HFF-Myc (cell line): ENCODE measurements around the gene HOXD13.

ENCODE experiments used
- DNase-seq: peaks from one replicate; pipeline ENCODE4 v3.0.0-alpha.2; 2011; ENCODE audit warnings: low read depth; ENCODE audit errors: extremely low read depth
- H3K4me3 ChIP-seq: replicated peaks from 2 replicates; pipeline ENCODE4 v1.5.1; 2011; ENCODE audit warnings: low read depth, mild to moderate bottlenecking, control low read depth, low read length
- TF ChIP-seq, protein P1 (sequence below): IDR thresholded peaks from 2 replicates; pipeline ENCODE4 v1.5.1; 2012; ENCODE audit warnings: mild to moderate bottlenecking, low read depth, low read length, control low read depth; ENCODE audit errors: missing control alignments

The HOXD13 gene

DNA sequence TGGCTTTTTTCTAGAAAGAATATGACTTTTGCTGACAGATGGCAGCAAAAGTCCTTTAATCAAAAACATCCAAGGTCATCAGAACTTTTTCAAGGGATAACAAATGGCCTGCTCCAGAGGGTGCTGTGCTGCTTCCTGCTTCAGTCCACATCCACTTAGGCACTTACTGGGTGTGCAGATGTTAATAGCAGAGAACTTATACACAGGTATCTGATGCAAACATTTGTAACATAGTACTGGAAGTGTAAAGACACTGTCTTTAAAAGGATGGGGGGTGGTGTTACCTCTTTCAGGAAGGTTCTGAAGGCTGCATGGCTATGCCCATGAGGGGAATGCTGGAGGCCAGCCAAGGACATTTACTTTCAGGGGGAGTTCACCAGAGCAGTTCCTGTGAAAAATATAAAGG, 42.5 kb downstream of the HOXD13 start:
- no peak for DNase-seq
- H3K4me3 ChIP-seq, result no peak overlapping the region
- TF ChIP-seq, protein P1, sequence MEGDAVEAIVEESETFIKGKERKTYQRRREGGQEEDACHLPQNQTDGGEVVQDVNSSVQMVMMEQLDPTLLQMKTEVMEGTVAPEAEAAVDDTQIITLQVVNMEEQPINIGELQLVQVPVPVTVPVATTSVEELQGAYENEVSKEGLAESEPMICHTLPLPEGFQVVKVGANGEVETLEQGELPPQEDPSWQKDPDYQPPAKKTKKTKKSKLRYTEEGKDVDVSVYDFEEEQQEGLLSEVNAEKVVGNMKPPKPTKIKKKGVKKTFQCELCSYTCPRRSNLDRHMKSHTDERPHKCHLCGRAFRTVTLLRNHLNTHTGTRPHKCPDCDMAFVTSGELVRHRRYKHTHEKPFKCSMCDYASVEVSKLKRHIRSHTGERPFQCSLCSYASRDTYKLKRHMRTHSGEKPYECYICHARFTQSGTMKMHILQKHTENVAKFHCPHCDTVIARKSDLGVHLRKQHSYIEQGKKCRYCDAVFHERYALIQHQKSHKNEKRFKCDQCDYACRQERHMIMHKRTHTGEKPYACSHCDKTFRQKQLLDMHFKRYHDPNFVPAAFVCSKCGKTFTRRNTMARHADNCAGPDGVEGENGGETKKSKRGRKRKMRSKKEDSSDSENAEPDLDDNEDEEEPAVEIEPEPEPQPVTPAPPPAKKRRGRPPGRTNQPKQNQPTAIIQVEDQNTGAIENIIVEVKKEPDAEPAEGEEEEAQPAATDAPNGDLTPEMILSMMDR, result no peak

DNA sequence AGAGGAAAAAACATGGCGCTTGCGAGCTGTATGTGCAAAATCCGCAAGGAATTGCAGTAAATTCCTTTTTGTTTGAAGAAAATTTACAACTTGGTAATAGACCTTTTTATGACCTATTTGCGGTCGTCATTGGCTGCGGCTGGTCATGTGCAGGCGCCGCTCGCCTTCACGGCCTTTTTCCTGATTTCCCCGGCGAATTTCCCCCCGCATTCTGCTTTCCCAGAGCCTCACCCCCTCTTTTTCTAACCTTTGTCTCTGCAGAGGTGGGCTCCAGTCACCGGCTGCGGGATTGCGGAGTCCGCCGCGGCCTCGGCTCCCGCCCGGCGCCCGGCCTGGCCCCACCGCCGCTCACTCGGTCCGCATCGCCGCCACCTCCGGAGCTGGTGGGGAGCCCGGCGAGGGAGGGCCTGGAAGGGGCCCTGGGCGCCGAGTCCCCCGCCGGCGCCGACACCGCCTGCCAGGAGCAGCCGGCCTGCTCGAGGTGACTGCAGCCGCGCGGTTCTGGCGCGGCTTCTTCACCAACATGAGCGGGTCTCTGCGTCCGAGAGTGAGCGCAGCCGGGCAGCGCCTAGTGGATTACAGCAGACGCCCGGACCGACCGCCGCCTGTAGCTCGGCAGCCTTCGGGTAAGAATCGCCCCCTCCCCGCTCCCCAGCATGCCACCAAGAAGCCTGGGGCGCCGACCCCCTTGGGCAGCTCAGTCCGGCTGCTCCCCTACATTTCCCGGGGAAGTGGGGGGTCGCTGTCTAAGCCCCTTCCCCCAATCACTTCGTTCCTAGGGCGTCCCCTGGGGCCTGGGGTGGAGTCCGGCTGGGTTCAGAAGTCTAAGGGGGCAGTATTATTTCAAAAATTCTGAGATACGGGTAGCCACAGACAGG, 44.1 kb downstream of the HOXD13 start:
- TF ChIP-seq, protein P1, result no peak
- DNase-seq, result no peak
- H3K4me3 ChIP-seq, result peak overlapping the region; percentile 21

DNA sequence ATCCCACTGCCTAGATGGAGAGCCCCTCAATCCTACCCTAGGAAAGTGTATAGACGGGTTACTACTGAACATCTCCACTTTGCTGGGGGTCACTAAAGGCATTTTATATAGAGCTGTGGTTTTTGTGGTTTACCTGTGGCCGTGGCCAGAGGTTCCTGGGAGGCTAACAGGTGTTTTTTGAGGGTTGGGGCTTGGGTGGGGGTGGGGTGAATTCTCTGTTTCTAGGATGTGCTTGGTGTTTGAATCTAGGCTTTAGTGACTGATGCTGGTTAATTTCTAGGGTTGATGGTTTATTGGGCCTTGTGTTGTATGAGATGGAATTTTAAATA, 44.7 kb downstream of the HOXD13 start:
- DNase-seq, result no peak
- TF ChIP-seq, protein P1, result no peak
- no peak overlapping the region for H3K4me3 ChIP-seq

DNA sequence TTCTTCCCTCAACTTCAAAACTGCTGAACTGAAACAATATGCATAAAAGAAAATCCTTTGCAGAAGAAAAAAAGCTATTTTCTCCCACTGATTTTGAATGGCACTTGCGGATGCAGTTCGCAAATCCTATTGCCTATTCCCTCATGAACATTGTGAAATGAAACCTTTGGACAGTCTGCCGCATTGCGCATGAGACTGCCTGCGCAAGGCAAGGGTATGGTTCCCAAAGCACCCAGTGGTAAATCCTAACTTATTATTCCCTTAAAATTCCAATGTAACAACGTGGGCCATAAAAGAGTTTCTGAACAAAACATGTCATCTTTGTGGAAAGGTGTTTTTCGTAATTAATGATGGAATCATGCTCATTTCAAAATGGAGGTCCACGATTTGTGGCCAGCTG, 45.4 kb downstream of the HOXD13 start:
- H3K4me3 ChIP-seq, result no peak overlapping the region
- DNase-seq, result no peak
- TF ChIP-seq, protein P1, result no peak

DNA sequence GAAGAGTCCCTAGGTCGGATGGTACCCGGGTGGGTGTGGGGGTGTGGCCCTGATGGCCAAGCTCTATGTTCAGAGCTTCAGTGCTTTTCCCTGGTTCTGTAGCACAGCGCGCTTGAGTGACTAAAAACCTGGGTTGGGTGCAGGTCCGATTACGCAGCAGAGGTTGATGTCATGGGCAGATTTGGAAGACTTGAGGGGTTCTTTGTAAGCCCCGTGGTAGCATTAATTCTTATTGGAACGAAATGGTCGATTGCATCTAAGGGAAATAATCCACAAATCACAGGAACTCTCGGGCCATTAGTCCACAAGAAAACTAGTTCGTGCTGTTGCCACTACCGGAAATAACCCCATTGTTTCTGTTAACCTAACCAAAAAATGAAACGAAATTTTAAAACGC, 46.0 kb downstream of the HOXD13 start:
- H3K4me3 ChIP-seq, result no peak overlapping the region
- TF ChIP-seq, protein P1, result no peak
- DNase-seq, result no peak

DNA sequence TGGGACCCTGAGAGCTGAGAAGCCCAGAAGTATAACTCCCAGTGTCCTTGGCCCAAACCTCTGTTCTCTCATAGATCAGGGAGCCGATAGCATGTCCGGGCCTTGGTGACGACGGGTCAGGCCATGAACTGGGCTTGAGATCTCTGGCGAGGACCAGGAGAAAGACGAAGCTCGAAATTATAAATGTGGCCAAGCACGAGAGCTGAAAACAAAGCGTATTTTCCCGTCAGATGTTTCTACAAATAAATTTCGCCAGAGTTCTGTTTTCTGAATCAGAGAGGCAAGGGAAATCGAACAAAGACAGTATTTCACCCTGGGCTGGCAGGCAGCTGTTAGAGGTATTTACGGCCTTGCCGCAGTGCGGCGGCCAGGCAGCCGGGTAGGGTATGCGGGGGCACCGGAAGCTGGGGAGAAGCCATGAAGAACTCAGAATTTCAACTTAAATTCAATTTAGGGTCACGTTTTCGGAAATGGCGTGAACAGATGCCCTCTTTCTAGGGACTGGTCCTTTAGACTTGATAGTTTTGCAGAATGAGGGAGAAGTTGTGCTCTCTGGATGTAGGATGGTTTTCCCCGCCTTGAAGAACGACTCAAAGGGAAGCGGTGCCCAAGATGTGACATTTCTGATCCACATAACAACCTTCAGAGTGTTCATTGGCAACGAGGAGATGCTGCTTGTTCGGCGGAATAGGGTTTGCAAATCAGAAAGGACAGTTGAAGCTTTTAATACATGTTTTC, 46.6 kb downstream of the HOXD13 start:
- TF ChIP-seq, protein P1, result no peak
- no peak for DNase-seq
- no peak overlapping the region for H3K4me3 ChIP-seq
